GM12878 (cell line): ENCODE data around the gene ABCF1. TPM values are rescaled to one million over a fixed set of nuclear protein-coding genes. Genes with fewer than 3 reads are reported as not detected.
"Not testable (repeated sequence)": the region's sequence is repeated elsewhere in the genome, so short reads cannot be mapped to it uniquely, and the experiment has no call there.

Experiments used
- ATAC-seq: fragments of 200-7000 bp; cut with Tn5 transposase; 3 replicates; pipeline ENCODE4 v1.9.1; 2020; ENCODE audit warnings: mild to moderate bottlenecking, moderate library complexity
- BruUV-seq: library from RNA; stranded (reverse); fragments of 400-500 nt; replicated peaks from 2 replicates; lab custom pipeline; 2021; lab: Mats Ljungman, UMichigan
- CTCF ChIA-PET: fragments of 300-600 bp; sonication (Branson Sonifier 250); formaldehyde crosslinking; extraction: SDS; loops from one replicate; lab custom pipeline; 2021; ENCODE audit warnings: inconsistent platforms; lab: Yijun Ruan, JAX
- POLR2A ChIA-PET: fragments of 350-600 bp; formaldehyde crosslinking; extraction: SDS; loops from one replicate; lab custom pipeline; 2021; ENCODE audit warnings: inconsistent platforms; lab: Charles Lee
- RAD21 ChIA-PET: fragments of 300-600 bp; sonication (Branson Sonifier 250); formaldehyde crosslinking; loops from one replicate; lab custom pipeline; 2023; ENCODE audit warnings: antibody characterized with exemption; ENCODE audit not compliant: unreplicated experiment; lab: Charles Lee
- SMC1A ChIA-PET: fragments of 300-600 bp; sonication (Branson Sonifier 250); formaldehyde crosslinking; loops from one replicate; lab custom pipeline; 2023; ENCODE audit not compliant: unreplicated experiment, uncharacterized antibody; lab: Charles Lee
- DNase-seq: peaks from one replicate; pipeline ENCODE4 v3.0.0-alpha.2; 2011; ENCODE audit warnings: low read depth, low spot score
- FAIRE-seq: peaks from 3 replicates; lab custom pipeline; 2011; peaks lifted over from hg19 to GRCh38; lab: Jason Lieb, UNC
- H2AFZ ChIP-seq: 2 replicates; pipeline ENCODE4 v1.6.0; 2011; ENCODE audit warnings: low read depth, low read length, control low read depth; ENCODE audit not compliant: control insufficient read depth
- H3K27ac ChIP-seq: 2 replicates; pipeline ENCODE4 v1.5.1; 2011; ENCODE audit warnings: control low read depth; ENCODE audit not compliant: control insufficient read depth, insufficient read depth
- H3K27me3 ChIP-seq, 2 experiments: replicated peaks in 1 of 2; 2 replicates each; pipeline versions ENCODE4 v1.6.0 to v1.6.1; 2011; ENCODE audit warnings: low read length in 1 of 2; ENCODE audit not compliant: control insufficient read depth in 2 of 2, insufficient read depth in 2 of 2
- H3K36me3 ChIP-seq, 2 experiments: 2 replicates each; pipeline ENCODE4 v1.5.1; 2011; ENCODE audit warnings: low read length in 1 of 2; ENCODE audit not compliant: control insufficient read depth in 2 of 2, insufficient read depth in 2 of 2
- H3K4me1 ChIP-seq: 2 replicates; pipeline ENCODE4 v1.6.1; 2011; ENCODE audit warnings: mild to moderate bottlenecking, low read length, moderate library complexity, mixed read lengths; ENCODE audit not compliant: control insufficient read depth, insufficient read depth
- H3K4me2 ChIP-seq: 2 replicates; pipeline ENCODE4 v1.6.0; 2011; ENCODE audit warnings: control low read depth; ENCODE audit not compliant: control insufficient read depth, insufficient read depth
- H3K4me3 ChIP-seq: fragments of 200-600 bp; sonication (generic); 2 replicates; pipeline ENCODE4 v1.5.1; 2016
- H3K79me2 ChIP-seq: 2 replicates; pipeline ENCODE4 v1.6.0; 2011; ENCODE audit warnings: low read length; ENCODE audit not compliant: control insufficient read depth, insufficient read depth
- H3K9ac ChIP-seq: 2 replicates; pipeline ENCODE4 v1.8.0; 2011; ENCODE audit warnings: low read length, control low read depth, mixed read lengths; ENCODE audit not compliant: control insufficient read depth, insufficient read depth
- H3K9me3 ChIP-seq: replicated peaks from 3 replicates; pipeline ENCODE4 v1.5.1; 2011; ENCODE audit warnings: mild to moderate bottlenecking, low read length; ENCODE audit not compliant: control insufficient read depth, insufficient read depth
- H4K20me1 ChIP-seq: 2 replicates; pipeline ENCODE4 v1.6.0; 2011; ENCODE audit not compliant: control insufficient read depth, insufficient read depth
- CREB1 ChIP-seq: IDR thresholded peaks from 2 replicates; pipeline ENCODE4 v1.6.1; 2012; ENCODE audit warnings: low read depth, mild to moderate bottlenecking, inconsistent platforms
- EGR1 ChIP-seq, 2 experiments: IDR thresholded peaks; 1 replicate in 1 of 2; 2 replicates in 1 of 2; pipeline ENCODE4 v1.6.1; 2011 to 2012; ENCODE audit warnings: low read depth in 2 of 2, low read length in 2 of 2, borderline replicate concordance in 1 of 2, mild to moderate bottlenecking in 1 of 2, moderate library complexity in 1 of 2
- NFYB ChIP-seq: IDR thresholded peaks from 2 replicates; pipeline ENCODE4 v1.6.1; 2011; ENCODE audit warnings: low read depth, mild to moderate bottlenecking, low read length, improper control_type of control experiment, moderate library complexity; ENCODE audit not compliant: insufficient read depth
- NR2F1 ChIP-seq: fragments of 450-650 bp; conservative IDR thresholded peaks from 2 replicates; pipeline ENCODE4 v1.6.1; 2017; ENCODE audit warnings: mild to moderate bottlenecking
- POLR2A ChIP-seq: IDR thresholded peaks from 2 replicates; pipeline ENCODE4 v1.6.1; 2011; ENCODE audit warnings: low read depth, mild to moderate bottlenecking, low read length
- POLR2AphosphoS2 ChIP-seq: IDR thresholded peaks from 2 replicates; pipeline ENCODE4 v1.6.1; 2011; ENCODE audit warnings: low read depth, mild to moderate bottlenecking, low read length, improper control_type of control experiment, moderate library complexity
- POLR2AphosphoS5 ChIP-seq: IDR thresholded peaks from 2 replicates; pipeline ENCODE4 v1.6.1; 2011; ENCODE audit warnings: mild to moderate bottlenecking, low read length, inconsistent platforms
- POU2F2 ChIP-seq: IDR thresholded peaks from 3 replicates; pipeline ENCODE4 v1.6.1; 2011; ENCODE audit warnings: low read depth, mild to moderate bottlenecking, low read length, borderline replicate concordance
- SMC3 ChIP-seq: IDR thresholded peaks from 2 replicates; pipeline ENCODE4 v1.6.1; 2011; ENCODE audit warnings: low read length, improper control_type of control experiment, borderline replicate concordance
- YY1 ChIP-seq: IDR thresholded peaks from 2 replicates; pipeline ENCODE4 v1.6.1; 2011; ENCODE audit warnings: low read depth, mild to moderate bottlenecking, low read length
- ZBED1 ChIP-seq: IDR thresholded peaks from 2 replicates; pipeline ENCODE4 v1.6.1; 2016; ENCODE audit warnings: borderline replicate concordance
- WGBS: methylation state at CpG from one replicate; pipeline ENCODE4 v1.1.6; 2016; ENCODE audit warnings: low lambda C conversion rate; ENCODE audit not compliant: insufficient replicate concordance, insufficient coverage; ENCODE audit errors: missing lambda C conversion rate; 5-methylcytosine and 5-hydroxymethylcytosine counted together
- in situ Hi-C: fragments of 300-500 bp; cut with MboI; formaldehyde crosslinking; loops from 9 replicates; pipeline ENCODE4 v1.14.3; 2018; ENCODE audit warnings: mixed read lengths
- intact Hi-C: fragments of 100-400 bp; cut with micrococcal nuclease; formaldehyde crosslinking; loops from one replicate; pipeline ENCODE4 v1.14.2; 2022; ENCODE audit not compliant: unreplicated experiment
- polyA plus RNA-seq, 11 experiments: library from polyadenylated mRNA; depleted of rRNA in 4 of 11; unstranded in 6 of 11; stranded (reverse) in 5 of 11; fragments of >200 nt; fragmentation: Nextera tagmentation in 4 of 11; fragmentation: Illumina TruSeq in 1 of 11; extraction: Ambion mirVana in 4 of 11; extraction: Trizol in 1 of 11; gene quantifications; 1 replicate in 1 of 11; 2 replicates in 10 of 11; pipeline versions ENCODE4 v1.2.1 to v1.2.3, GENCODE V29; 2011 to 2016; ENCODE audit warnings: inconsistent platforms in 2 of 11, missing spikeins in 2 of 11, low read depth in 1 of 11
- total RNA-seq, 4 experiments: library from RNA; depleted of rRNA in 3 of 4; stranded (reverse); fragments of >200 nt in 3 of 4; fragmentation: Illumina TruSeq in 1 of 4; extraction: Trizol in 1 of 4; gene quantifications; 2 replicates each; pipeline versions ENCODE4 v1.2.1 to v1.2.3, GENCODE V29; 2013 to 2021
- TF ChIP-seq, protein P1 (sequence below), 3 experiments: IDR thresholded peaks in 2 of 3; conservative IDR thresholded peaks in 1 of 3; 2 replicates each; pipeline ENCODE4 v1.5.1; 2011; ENCODE audit warnings: low read depth in 3 of 3, low read length in 3 of 3, mild to moderate bottlenecking in 3 of 3, control low read depth in 2 of 3, moderate library complexity in 2 of 3, inconsistent platforms in 1 of 3, mixed read lengths in 1 of 3; ENCODE audit not compliant: control insufficient read depth in 2 of 3, insufficient read depth in 1 of 3; ENCODE audit errors: extremely low read depth in 1 of 3

ABCF1 gene
- total and polyA plus RNA-seq, 10 of the 15 experiments (the other 5 are each of a cell fraction or from before 2014, with no cell fraction given), result 21.3 to 79.6 (median 55.9) TPM

DNA sequence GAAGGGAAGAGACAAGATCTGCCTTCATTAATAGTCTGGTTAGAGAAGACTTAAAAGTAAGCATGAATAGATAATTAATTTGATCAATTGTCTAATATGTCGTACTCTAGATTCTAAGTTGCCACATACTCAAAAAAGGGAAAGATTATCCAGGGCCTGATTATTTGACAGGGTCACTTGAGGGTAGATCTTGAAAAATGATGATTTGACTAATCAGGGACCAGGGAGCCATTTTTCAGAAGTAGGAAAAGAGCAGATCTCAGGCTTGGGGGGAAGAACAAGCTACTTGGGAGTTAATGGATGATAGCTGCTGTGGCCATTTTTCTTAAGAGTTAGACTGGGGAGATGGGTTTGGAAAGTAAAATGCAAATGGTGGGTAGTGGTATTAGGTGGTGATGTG lies 21.0 kb downstream of the ABCF1 start:
- Histone ChIP-seq H3K27me3 (no peaks in the 10 kb centered on the region), H3K27ac (no peak overlapping the region), H3K4me3 (no peak overlapping the region), H2AFZ (no peak overlapping the region), H3K9me3 (no peaks in the 10 kb centered on the region), H3K4me1 (no peaks in the 10 kb centered on the region; the same call in 1 of the 2 replicates), H3K79me2 (no peaks in the 10 kb centered on the region), H3K4me2 (no peak overlapping the region), H3K9ac (no peak overlapping the region), H3K36me3 (peaks cover 12 to 18% of the 10 kb centered on the region in 2 experiments), H4K20me1 (no peaks in the 10 kb centered on the region)
- no TSS peak for BruUV-seq
- ATAC-seq (no peak), DNase-seq (no peak), FAIRE-seq (no peak)
- in situ Hi-C loops (no loop called here), intact Hi-C loops (no loop called here)
- 100% methylated on average over 1 of the region's 1 CpG for WGBS
- ChIA-PET POLR2A (interaction anchor here (1.2 kb wide), 1 partner anchor 19 kb away, joined by 8 read pairs; no protein-coding TSS in a partner anchor), CTCF (interaction anchor here (1.5 to 10.3 kb wide), 4 partner anchors 8 to 130 kb away, joined by 5 to 188 read pairs (median 6); no protein-coding TSS in a partner anchor), RAD21 (no interaction called here), SMC1A (interaction anchor here (0.8 to 2.4 kb wide), 6 partner anchors 17 to 80 kb away, joined by 3 to 7 read pairs (median 4); partner anchors contain the start of genes ABCF1 and DHX16)
- TF ChIP-seq NFYB (no peak), POLR2AphosphoS5 (0 out of 2 replicates have a peak, but pooled peaks have one; percentile 13)

DNA sequence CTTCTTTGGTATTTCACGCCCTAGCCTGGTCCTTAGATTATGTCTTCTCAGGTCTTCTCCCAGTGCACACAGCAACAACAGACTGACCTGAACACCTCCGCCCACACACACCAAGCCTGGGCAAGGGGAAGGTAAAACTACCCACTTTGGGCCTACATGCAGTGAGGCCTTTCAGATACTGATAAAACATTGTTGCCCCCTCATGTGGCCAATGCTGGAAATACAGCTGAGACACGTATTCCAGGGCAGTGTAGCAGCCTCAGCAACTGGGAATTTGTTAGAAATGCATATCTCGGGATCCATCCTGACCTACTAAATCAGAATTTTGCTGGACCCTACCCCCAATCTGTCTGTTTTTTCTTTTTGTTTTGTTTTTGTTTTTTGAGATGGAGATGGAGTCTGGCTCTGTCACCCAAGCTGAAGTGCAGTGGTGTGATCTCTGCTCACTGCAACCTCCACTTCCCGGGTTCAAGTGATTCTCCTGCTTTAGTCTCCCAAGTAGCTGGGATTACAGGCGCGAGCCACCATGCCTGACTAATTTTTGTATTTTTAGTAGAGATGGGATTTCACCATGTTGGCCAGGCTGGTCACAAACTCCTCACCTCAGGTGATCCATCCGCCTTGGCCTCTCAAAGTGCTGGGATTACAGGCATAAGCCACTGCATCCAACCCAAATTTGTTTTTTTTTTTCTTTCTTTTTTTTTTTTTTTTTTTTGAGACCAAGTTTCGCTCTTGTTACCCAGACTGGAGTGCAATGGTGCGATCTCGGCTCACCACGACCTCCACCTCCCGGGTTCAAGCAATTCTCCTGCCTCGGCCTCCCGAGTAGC lies 26.3 kb downstream of the ABCF1 start:
- not testable (repeated sequence) for H3K27me3 ChIP-seq, H4K20me1 ChIP-seq, H3K9ac ChIP-seq, BruUV-seq, H3K27ac ChIP-seq, H3K4me1 ChIP-seq, H3K4me2 ChIP-seq, H3K9me3 ChIP-seq, H3K79me2 ChIP-seq, H2AFZ ChIP-seq, H3K4me3 ChIP-seq
- in situ Hi-C loops (loop anchor here (5.0 kb wide), 1 partner anchor 115 kb away; no protein-coding TSS in a partner anchor), intact Hi-C loops (loop anchor here (1.0 to 2.0 kb wide), 2 partner anchors 57 to 114 kb away; no protein-coding TSS in a partner anchor)
- POLR2A ChIA-PET, result interaction anchor here (0.5 to 1.9 kb wide), 9 partner anchors 16 to 1949 kb away, joined by 3 to 7 read pairs (median 4); partner anchors contain the start of gene PRR3
- DNase-seq, result peak; percentile 51
- peaks cover 8 to 13% of the 10 kb centered on the region in 2 experiments; a peak in 3 of 4 replicates for H3K36me3 ChIP-seq
- RAD21 ChIA-PET, result interaction anchor here (0.8 to 3.7 kb wide), 14 partner anchors 18 to 141 kb away, joined by 3 to 22 read pairs (median 4); partner anchors contain the start of gene DHX16
- WGBS, result 57% methylated on average over 13 of the region's 15 CpGs
- peak; percentile 92 for FAIRE-seq
- CTCF ChIA-PET, result interaction anchor here (0.7 to 10.3 kb wide), 41 partner anchors 9 to 490 kb away, joined by 3 to 188 read pairs (median 5); partner anchors contain the start of genes ABCF1, ATAT1, DHX16 and MDC1
- ATAC-seq, result peak; percentile 96
- SMC1A ChIA-PET, result interaction anchor here (0.5 to 3.5 kb wide), 23 partner anchors 8 to 484 kb away, joined by 3 to 50 read pairs (median 4); partner anchors contain the start of genes ABCF1 and MRPS18B
- peak; percentile 44; the same call in 1 of the 2 replicates for TF ChIP-seq NR2F1
- TF ChIP-seq POLR2AphosphoS5, result peak; percentile 49; the same call in 1 of the 2 replicates
- peak; percentile 34; the same call in 1 of the 2 replicates for TF ChIP-seq ZBED1
- TF ChIP-seq, protein P1, sequence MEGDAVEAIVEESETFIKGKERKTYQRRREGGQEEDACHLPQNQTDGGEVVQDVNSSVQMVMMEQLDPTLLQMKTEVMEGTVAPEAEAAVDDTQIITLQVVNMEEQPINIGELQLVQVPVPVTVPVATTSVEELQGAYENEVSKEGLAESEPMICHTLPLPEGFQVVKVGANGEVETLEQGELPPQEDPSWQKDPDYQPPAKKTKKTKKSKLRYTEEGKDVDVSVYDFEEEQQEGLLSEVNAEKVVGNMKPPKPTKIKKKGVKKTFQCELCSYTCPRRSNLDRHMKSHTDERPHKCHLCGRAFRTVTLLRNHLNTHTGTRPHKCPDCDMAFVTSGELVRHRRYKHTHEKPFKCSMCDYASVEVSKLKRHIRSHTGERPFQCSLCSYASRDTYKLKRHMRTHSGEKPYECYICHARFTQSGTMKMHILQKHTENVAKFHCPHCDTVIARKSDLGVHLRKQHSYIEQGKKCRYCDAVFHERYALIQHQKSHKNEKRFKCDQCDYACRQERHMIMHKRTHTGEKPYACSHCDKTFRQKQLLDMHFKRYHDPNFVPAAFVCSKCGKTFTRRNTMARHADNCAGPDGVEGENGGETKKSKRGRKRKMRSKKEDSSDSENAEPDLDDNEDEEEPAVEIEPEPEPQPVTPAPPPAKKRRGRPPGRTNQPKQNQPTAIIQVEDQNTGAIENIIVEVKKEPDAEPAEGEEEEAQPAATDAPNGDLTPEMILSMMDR (IDR thresholded peaks at IDR 0.05 in 2 of 3, conservative IDR thresholded peaks at IDR 0.05 in 1 of 3; ENCODE audit: control insufficient read depth in 2 of 3, extremely low read depth in 1 of 3, insufficient read depth in 1 of 3, low read depth in 3 of 3, low read length in 3 of 3), result peak; percentile 82 to 85 (median 84)
- TF ChIP-seq CREB1, result 0 out of 2 replicates have a peak, but pooled peaks have one; percentile 25
- TF ChIP-seq EGR1 (IDR thresholded peaks at IDR 0.05; ENCODE audit: borderline replicate concordance in 1 of 2, low read depth in 2 of 2, low read length in 2 of 2), result peak in 1 of 2 experiments; percentile 59; a peak in 2 of 3 replicates
- peak; percentile 41; the same call in 1 of the 2 replicates for TF ChIP-seq POLR2AphosphoS2
- TF ChIP-seq SMC3, result peak; percentile 82
- peak; percentile 59 for TF ChIP-seq POLR2A
- TF ChIP-seq YY1, result 0 out of 2 replicates have a peak, but pooled peaks have one; percentile 25
- peak; percentile 60; the same call in 1 of the 3 replicates for TF ChIP-seq POU2F2
